Activated CD8-positive, alpha-beta T cell treated with anti-CD3 and anti-CD28 coated beads for 36 hours (primary cell): Measurements from ENCODE around the gene AMY2B. TPM values are rescaled to one million over a fixed set of nuclear protein-coding genes. Genes with fewer than 3 reads are reported as not detected.
"Not testable (repeated sequence)": the region's sequence is repeated elsewhere in the genome, so short reads cannot be mapped to it uniquely, and the experiment has no call there.

Source experiments
- ATAC-seq: fragments of 200-7000 bp; cut with Tn5 transposase; one replicate; pipeline ENCODE4 v1.10.0; 2021; ENCODE audit warnings: mild to moderate bottlenecking, moderate library complexity
- CTCF ChIA-PET: fragments of 350-600 bp; sonication (Branson Sonifier 250); formaldehyde crosslinking; loops from one replicate; lab custom pipeline; 2021; ENCODE audit warnings: antibody characterized with exemption; lab: Charles Lee
- POLR2A ChIA-PET: fragments of 350-600 bp; sonication (Branson Sonifier 250); formaldehyde crosslinking; loops from one replicate; lab custom pipeline; 2021; ENCODE audit warnings: antibody characterized with exemption; lab: Charles Lee
- DNase-seq: peaks from one replicate; pipeline ENCODE4 v3.0.0-alpha.2; 2020
- H3K27ac Mint-ChIP-seq: one replicate; pipeline ENCODE4 v1.8.0; 2021; ENCODE audit warnings: mild to moderate bottlenecking, mixed read lengths
- H3K27me3 Mint-ChIP-seq: one replicate; pipeline ENCODE4 v1.8.0; 2021; ENCODE audit warnings: mixed read lengths
- H3K36me3 Mint-ChIP-seq: one replicate; pipeline ENCODE4 v1.8.0; 2021; ENCODE audit warnings: low read depth, mixed read lengths
- H3K4me1 Mint-ChIP-seq: one replicate; pipeline ENCODE4 v1.8.0; 2021; ENCODE audit warnings: low read depth, mixed read lengths
- H3K4me3 Mint-ChIP-seq: one replicate; pipeline ENCODE4 v1.8.0; 2021; ENCODE audit warnings: mild to moderate bottlenecking, moderate library complexity, mixed read lengths
- H3K9me3 Mint-ChIP-seq: one replicate; pipeline ENCODE4 v1.8.0; 2021; ENCODE audit warnings: mixed read lengths
- intact Hi-C: fragments of 100-400 bp; cut with micrococcal nuclease; formaldehyde crosslinking; loops from one replicate; pipeline ENCODE4 v1.10.0; 2022
- total RNA-seq, 2 experiments: library from RNA; stranded (reverse); gene quantifications; one replicate each; pipeline ENCODE4 v1.2.3, GENCODE V29; 2021
- TF ChIP-seq, protein P1 (sequence below): fragments of 200-600 bp; IDR thresholded peaks from one replicate; pipeline ENCODE4 v1.8.0; 2022; ENCODE audit warnings: antibody characterized with exemption, mild to moderate bottlenecking

AMY2B gene
- total RNA-seq, 2 experiments from 2014 or later, result 6.1 to 9.7 TPM

GRCh38 chr1:103616362-103616761, 45.0 kb downstream of the AMY2B start:
- ChIA-PET CTCF (no interaction called here), POLR2A (no interaction called here)
- intact Hi-C loops, result no loop called here
- Mint-ChIP-seq H3K4me1 (no peaks in the 10 kb centered on the region), H3K4me3 (no peak overlapping the region), H3K27me3 (no peaks in the 10 kb centered on the region), H3K36me3 (no peaks in the 10 kb centered on the region), H3K27ac (no peak overlapping the region), H3K9me3 (no peaks in the 10 kb centered on the region)
- DNase-seq (no peak), ATAC-seq (no peak)
- TF ChIP-seq, protein P1, sequence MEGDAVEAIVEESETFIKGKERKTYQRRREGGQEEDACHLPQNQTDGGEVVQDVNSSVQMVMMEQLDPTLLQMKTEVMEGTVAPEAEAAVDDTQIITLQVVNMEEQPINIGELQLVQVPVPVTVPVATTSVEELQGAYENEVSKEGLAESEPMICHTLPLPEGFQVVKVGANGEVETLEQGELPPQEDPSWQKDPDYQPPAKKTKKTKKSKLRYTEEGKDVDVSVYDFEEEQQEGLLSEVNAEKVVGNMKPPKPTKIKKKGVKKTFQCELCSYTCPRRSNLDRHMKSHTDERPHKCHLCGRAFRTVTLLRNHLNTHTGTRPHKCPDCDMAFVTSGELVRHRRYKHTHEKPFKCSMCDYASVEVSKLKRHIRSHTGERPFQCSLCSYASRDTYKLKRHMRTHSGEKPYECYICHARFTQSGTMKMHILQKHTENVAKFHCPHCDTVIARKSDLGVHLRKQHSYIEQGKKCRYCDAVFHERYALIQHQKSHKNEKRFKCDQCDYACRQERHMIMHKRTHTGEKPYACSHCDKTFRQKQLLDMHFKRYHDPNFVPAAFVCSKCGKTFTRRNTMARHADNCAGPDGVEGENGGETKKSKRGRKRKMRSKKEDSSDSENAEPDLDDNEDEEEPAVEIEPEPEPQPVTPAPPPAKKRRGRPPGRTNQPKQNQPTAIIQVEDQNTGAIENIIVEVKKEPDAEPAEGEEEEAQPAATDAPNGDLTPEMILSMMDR, result no peak

- H3K36me3 Mint-ChIP-seq, H3K4me1 Mint-ChIP-seq, intact Hi-C loops, DNase-seq, H3K9me3 Mint-ChIP-seq, CTCF ChIA-PET, ATAC-seq, H3K27me3 Mint-ChIP-seq, H3K27ac Mint-ChIP-seq, POLR2A ChIA-PET, H3K4me3 Mint-ChIP-seq: not testable (repeated sequence)
Measured at GRCh38 chr1:103616994-103617477, 45.6 kb downstream of the AMY2B start, which contains the start of gene AMY2A. Gene AMY2A, plus strand, starts transcription at chr1:103617427. Its CDS starts 14 bp downstream, at chr1:103617441.

- H3K4me1 Mint-ChIP-seq, DNase-seq, H3K36me3 Mint-ChIP-seq, H3K27me3 Mint-ChIP-seq, intact Hi-C loops, ATAC-seq, H3K9me3 Mint-ChIP-seq, POLR2A ChIA-PET, H3K4me3 Mint-ChIP-seq, H3K27ac Mint-ChIP-seq, CTCF ChIA-PET: not testable (repeated sequence)
Measured at GRCh38 chr1:103627436-103627835, 56.0 kb downstream of the AMY2B start.

Other genes with a start within 250 kb of the AMY2B start
- gene RNPC3, start 45.9 kb upstream of the AMY2B start, total RNA-seq, result 10 to 100 TPM; 22.8 to 23.2 TPM
- not detected for gene AMY2A, start 45.8 kb downstream of the AMY2B start, total RNA-seq
- gene AMY1A, start 84.2 kb downstream of the AMY2B start, total RNA-seq, result not detected
- gene AMY1B, start 124.6 kb downstream of the AMY2B start, total RNA-seq, result not detected
- gene AMY1C, start 178.3 kb downstream of the AMY2B start, total RNA-seq, result not detected